GM12872 (cell line): ENCODE measurements around the gene HRG.

Experiments
- CTCF ChIP-seq: IDR thresholded peaks from 3 replicates; pipeline ENCODE4 v1.5.1; 2011; ENCODE audit warnings: low read depth, mild to moderate bottlenecking, low read length, moderate library complexity; ENCODE audit not compliant: insufficient read depth

The HRG gene

GRCh38 chr3:186651678-186652215 is 14.1 kb upstream of the HRG start:
- TF ChIP-seq CTCF = no peak

- no peak for TF ChIP-seq CTCF
Measured at GRCh38 chr3:186653080-186653707, 12.6 kb upstream of the HRG start.

GRCh38 chr3:186653984-186654383 is 11.8 kb upstream of the HRG start:
- TF ChIP-seq CTCF = 0 out of 3 replicates have a peak, but pooled peaks have one; percentile 1

GRCh38 chr3:186663361-186664118 is 2.3 kb upstream of the HRG start:
- no peak for TF ChIP-seq CTCF

- no peak for TF ChIP-seq CTCF
Measured at GRCh38 chr3:186664119-186664495, 1.7 kb upstream of the HRG start.

GRCh38 chr3:186664506-186664905 is 1.3 kb upstream of the HRG start:
- no peak for TF ChIP-seq CTCF

GRCh38 chr3:186668426-186668825 is 2.6 kb downstream of the HRG start:
- TF ChIP-seq CTCF = no peak
